ENCODE data around the gene KCP.

DNA sequence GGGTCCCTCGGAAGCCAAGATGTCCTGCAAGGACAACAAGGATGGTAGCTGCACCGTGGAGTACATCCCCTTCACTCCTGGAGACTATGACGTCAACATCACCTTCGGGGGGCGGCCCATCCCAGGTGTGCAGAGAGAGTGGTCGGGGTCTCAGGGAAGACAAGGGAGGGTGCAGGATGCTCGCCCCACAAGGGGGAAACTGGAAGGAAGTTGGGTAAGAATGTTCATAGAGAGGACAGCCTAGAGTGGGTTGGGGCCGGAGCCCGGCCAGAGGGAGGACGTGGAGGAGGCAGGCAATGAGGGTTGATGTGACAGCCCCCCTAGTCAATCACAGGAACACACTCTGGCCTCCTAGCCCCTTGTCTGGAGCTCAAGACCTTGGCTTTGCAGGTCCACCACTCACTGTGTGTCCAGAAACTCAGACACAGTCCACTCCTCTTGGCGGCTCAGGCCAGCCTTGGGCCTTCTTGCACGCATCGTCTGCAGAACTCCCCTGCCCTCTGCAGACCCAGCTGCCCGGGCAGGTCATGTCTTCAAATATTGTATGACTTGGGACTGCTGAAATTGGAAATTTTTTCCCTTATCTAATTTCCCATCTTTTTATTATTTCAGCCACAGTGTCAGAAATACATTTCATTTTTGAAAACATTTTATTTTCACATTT lies 63.6 kb downstream of the KCP start:
- TF ChIP-seq CTCF (IDR thresholded peaks at IDR 0.05) (no peak), POLR2AphosphoS5 (IDR thresholded peaks at IDR 0.05) (no peak)

All from breast epithelium (tissue), 3 donors.